HCT116 (cell line): ENCODE measurements around the gene C3orf20. TPM values are rescaled to one million over a fixed set of nuclear protein-coding genes. Genes with fewer than 3 reads are reported as not detected.

Experiments used
- ATAC-seq: fragments of 200-7000 bp; cut with Tn5 transposase; 2 replicates; pipeline ENCODE4 v1.9.1; 2020; ENCODE audit warnings: mild to moderate bottlenecking, moderate library complexity
- BruUV-seq: library from RNA; stranded (reverse); fragments of 400-500 nt; replicated peaks from 2 replicates; lab custom pipeline; 2021; lab: Mats Ljungman, UMichigan
- CTCF ChIA-PET: fragments of 300-600 bp; sonication (Branson Sonifier 250); formaldehyde crosslinking; loops from one replicate; lab custom pipeline; 2021; ENCODE audit warnings: antibody characterized with exemption; lab: Charles Lee
- POLR2A ChIA-PET: fragments of 300-600, 350-600 bp; sonication (Branson Sonifier 250); formaldehyde crosslinking; loops from one replicate; lab custom pipeline; 2021; ENCODE audit warnings: antibody characterized with exemption; lab: Charles Lee
- RAD21 ChIA-PET, 2 experiments: fragments of 300-600 bp; sonication (Branson Sonifier 250); formaldehyde crosslinking; loops; one replicate each; lab custom pipeline; 2023; ENCODE audit warnings: low total read pairs in 2 of 2; ENCODE audit not compliant: uncharacterized antibody in 2 of 2, unreplicated experiment in 2 of 2, low non-redundant PET in 1 of 2; lab: Charles Lee
- DNase-seq: peaks from one replicate; pipeline ENCODE4 v3.0.0-alpha.2; 2010; ENCODE audit warnings: low read depth, low spot score
- H2AFZ ChIP-seq: fragments of 200-600 bp; shearing (Covaris generic), sonication (generic); 2 replicates; pipeline ENCODE4 v1.6.1; 2017; ENCODE audit warnings: low read depth, mixed run types, mixed read lengths, antibody characterized with exemption, low read length; ENCODE audit not compliant: poor library complexity, severe bottlenecking
- H3K27ac ChIP-seq: 2 replicates; pipeline ENCODE4 v1.5.1; 2012; ENCODE audit warnings: low read depth, low read length
- H3K27me3 ChIP-seq: fragments of 200-600 bp; sonication (generic); 2 replicates; pipeline ENCODE4 v1.6.1; 2016; ENCODE audit warnings: mixed run types, low read length, mixed read lengths; ENCODE audit not compliant: insufficient read depth
- H3K36me3 ChIP-seq, 2 experiments: fragments of 200-500 bp in 1 of 2; fragments of 200-600 bp in 1 of 2; sonication (Bioruptor generic) in 1 of 2; sonication (generic) in 1 of 2; 2 replicates each; pipeline versions ENCODE4 v1.5.1 to v1.6.1; 2014 to 2016; ENCODE audit warnings: low read length in 2 of 2, inconsistent platforms in 1 of 2, mixed read lengths in 1 of 2, mixed run types in 1 of 2; ENCODE audit not compliant: insufficient read depth in 2 of 2, control insufficient read depth in 1 of 2
- H3K4me1 ChIP-seq, 2 experiments: fragments of 200-600 bp in 1 of 2; sonication (generic) in 1 of 2; 2 replicates each; pipeline versions ENCODE4 v1.5.1 to v1.6.1; 2012 to 2017; ENCODE audit warnings: low read length in 2 of 2, inconsistent platforms in 1 of 2, mild to moderate bottlenecking in 1 of 2, mixed read lengths in 1 of 2, mixed run types in 1 of 2, moderate library complexity in 1 of 2; ENCODE audit not compliant: insufficient read depth in 2 of 2, control insufficient read depth in 1 of 2
- H3K4me2 ChIP-seq: fragments of 200-600 bp; sonication (generic); 2 replicates; pipeline ENCODE4 v1.6.1; 2017; ENCODE audit warnings: mixed run types, low read length, mixed read lengths
- H3K4me3 ChIP-seq, 2 experiments: fragments of 200-600 bp in 1 of 2; sonication (generic) in 1 of 2; replicated peaks in 1 of 2; 2 replicates each; pipeline ENCODE4 v1.5.1; 2011 to 2016; ENCODE audit warnings: low read length in 2 of 2, control low read depth in 1 of 2, low read depth in 1 of 2, mild to moderate bottlenecking in 1 of 2, mixed read lengths in 1 of 2, mixed run types in 1 of 2
- H3K79me2 ChIP-seq: fragments of 200-600 bp; sonication (generic); 2 replicates; pipeline ENCODE4 v1.6.1; 2017; ENCODE audit warnings: mild to moderate bottlenecking, mixed run types, low read length, moderate library complexity, mixed read lengths; ENCODE audit not compliant: insufficient read depth
- H3K9ac ChIP-seq: fragments of 200-600 bp; sonication (generic); 2 replicates; pipeline ENCODE4 v1.6.1; 2016; ENCODE audit warnings: low read length, mixed read lengths
- H3K9me2 ChIP-seq: fragments of 200-600 bp; sonication (generic), shearing (Covaris generic); 2 replicates; pipeline ENCODE4 v1.6.1; 2017; ENCODE audit warnings: mixed run types, mild to moderate bottlenecking, moderate library complexity; ENCODE audit not compliant: insufficient read depth
- H3K9me3 ChIP-seq, 2 experiments: fragments of 200-500 bp in 1 of 2; fragments of 200-600 bp in 1 of 2; sonication (Bioruptor generic) in 1 of 2; sonication (generic) in 1 of 2; 2 replicates each; pipeline ENCODE4 v1.6.1; 2014 to 2017; ENCODE audit warnings: low read length in 2 of 2, mixed read lengths in 2 of 2, inconsistent platforms in 1 of 2, low read depth in 1 of 2, mild to moderate bottlenecking in 1 of 2, mixed run types in 1 of 2, moderate library complexity in 1 of 2; ENCODE audit not compliant: control insufficient read depth in 1 of 2, insufficient read depth in 1 of 2
- H4K20me1 ChIP-seq: fragments of 200-600 bp; sonication (generic), shearing (Covaris generic); 2 replicates; pipeline ENCODE4 v1.6.1; 2017; ENCODE audit warnings: mixed run types, mild to moderate bottlenecking, moderate library complexity; ENCODE audit not compliant: insufficient read depth
- CEBPB ChIP-seq: IDR thresholded peaks from 2 replicates; pipeline ENCODE4 v1.6.1; 2012; ENCODE audit warnings: low read depth
- ELF1 ChIP-seq: IDR thresholded peaks from 2 replicates; pipeline ENCODE4 v1.6.1; 2012; ENCODE audit warnings: low read depth, borderline replicate concordance
- EZH2phosphoT487 ChIP-seq: fragments of 200-600 bp; IDR thresholded peaks from 2 replicates; pipeline ENCODE4 v1.6.1; 2018; ENCODE audit warnings: antibody characterized with exemption, borderline replicate concordance
- FOSL1 ChIP-seq: IDR thresholded peaks from 2 replicates; pipeline ENCODE4 v1.6.1; 2012; ENCODE audit warnings: low read depth
- JUND ChIP-seq: IDR thresholded peaks from 2 replicates; pipeline ENCODE4 v1.6.1; 2012
- SP1 ChIP-seq: IDR thresholded peaks from 2 replicates; pipeline ENCODE4 v1.6.1; 2012; ENCODE audit warnings: low read depth
- TCF7L2 ChIP-seq: IDR thresholded peaks from 2 replicates; pipeline ENCODE4 v1.7.0; 2011; ENCODE audit warnings: borderline replicate concordance, inconsistent platforms; ENCODE audit not compliant: insufficient read depth, insufficient read length; ENCODE audit errors: extremely low read depth
- ZNF274 ChIP-seq: fragments of 200-500 bp; sonication (Bioruptor generic); IDR thresholded peaks from 2 replicates; pipeline ENCODE4 v1.6.1; 2014; ENCODE audit warnings: mild to moderate bottlenecking, low read depth, low read length, inconsistent platforms
- intact Hi-C: fragments of 100-400 bp; cut with micrococcal nuclease; formaldehyde crosslinking; loops from 2 replicates; pipeline ENCODE4 v1.10.0; 2022
- total RNA-seq: library from RNA; stranded (reverse); gene quantifications from one replicate; pipeline ENCODE4 v1.2.1, GENCODE V29; 2021; ENCODE audit not compliant: unreplicated experiment
- TF ChIP-seq, protein P1 (sequence below), 3 experiments: fragments of 200-600 bp in 1 of 3; sonication (generic) in 1 of 3; IDR thresholded peaks in 2 of 3; conservative IDR thresholded peaks in 1 of 3; 2 replicates each; pipeline ENCODE4 v1.5.1; 2012 to 2017; ENCODE audit warnings: low read depth in 2 of 3, low read length in 2 of 3, antibody characterized with exemption in 1 of 3, borderline replicate concordance in 1 of 3, control low read depth in 1 of 3, mild to moderate bottlenecking in 1 of 3, mixed read lengths in 1 of 3, mixed run types in 1 of 3, moderate library complexity in 1 of 3; ENCODE audit not compliant: insufficient read depth in 1 of 3

The C3orf20 gene
- total RNA-seq, 1 experiment from 2014 or later = 0.20 TPM

DNA sequence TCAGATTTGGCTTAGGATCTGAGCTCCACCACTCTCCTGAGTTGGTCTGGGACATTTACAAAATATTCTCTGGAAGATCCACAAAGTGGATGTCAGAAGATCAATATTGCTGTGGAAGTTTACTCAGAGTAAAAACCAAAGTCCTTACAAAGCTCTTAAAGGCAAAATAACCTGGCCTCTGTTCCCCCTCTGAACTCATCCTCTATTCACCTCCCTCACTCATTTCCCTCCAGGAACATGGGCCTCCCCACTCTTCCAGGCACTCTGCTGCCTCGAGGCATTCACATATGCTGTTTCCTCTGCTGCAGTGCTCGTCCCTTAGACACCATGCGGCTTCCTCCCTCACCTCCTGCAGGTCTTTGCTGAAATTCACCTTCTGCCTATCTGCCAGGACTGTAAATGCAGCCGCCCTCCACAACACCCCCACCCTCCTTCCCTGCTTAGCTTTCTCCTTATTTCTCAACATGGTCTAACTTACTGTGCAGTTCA, 42.5 kb upstream of the C3orf20 start:
- Histone ChIP-seq H3K36me3 (no peaks in the 10 kb centered on the region), H3K9me2 (no peaks in the 10 kb centered on the region), H3K27ac (no peak overlapping the region), H3K79me2 (no peaks in the 10 kb centered on the region), H3K9ac (no peak overlapping the region), H2AFZ (no peak overlapping the region), H3K4me1 (no peaks in the 10 kb centered on the region), H3K4me2 (no peak overlapping the region), H4K20me1 (no peaks in the 10 kb centered on the region), H3K4me3 (no peak overlapping the region), H3K27me3 (0 out of 2 replicates have a peak, but pooled peaks cover 9% of the 10 kb centered on the region), H3K9me3 (no peaks in the 10 kb centered on the region)
- ATAC-seq (no peak), DNase-seq (no peak)
- TF ChIP-seq SP1 = no peak
- TF ChIP-seq CEBPB = no peak
- no peak for TF ChIP-seq ZNF274
- no peak for TF ChIP-seq FOSL1
- no peak for TF ChIP-seq ELF1
- TF ChIP-seq, protein P1, sequence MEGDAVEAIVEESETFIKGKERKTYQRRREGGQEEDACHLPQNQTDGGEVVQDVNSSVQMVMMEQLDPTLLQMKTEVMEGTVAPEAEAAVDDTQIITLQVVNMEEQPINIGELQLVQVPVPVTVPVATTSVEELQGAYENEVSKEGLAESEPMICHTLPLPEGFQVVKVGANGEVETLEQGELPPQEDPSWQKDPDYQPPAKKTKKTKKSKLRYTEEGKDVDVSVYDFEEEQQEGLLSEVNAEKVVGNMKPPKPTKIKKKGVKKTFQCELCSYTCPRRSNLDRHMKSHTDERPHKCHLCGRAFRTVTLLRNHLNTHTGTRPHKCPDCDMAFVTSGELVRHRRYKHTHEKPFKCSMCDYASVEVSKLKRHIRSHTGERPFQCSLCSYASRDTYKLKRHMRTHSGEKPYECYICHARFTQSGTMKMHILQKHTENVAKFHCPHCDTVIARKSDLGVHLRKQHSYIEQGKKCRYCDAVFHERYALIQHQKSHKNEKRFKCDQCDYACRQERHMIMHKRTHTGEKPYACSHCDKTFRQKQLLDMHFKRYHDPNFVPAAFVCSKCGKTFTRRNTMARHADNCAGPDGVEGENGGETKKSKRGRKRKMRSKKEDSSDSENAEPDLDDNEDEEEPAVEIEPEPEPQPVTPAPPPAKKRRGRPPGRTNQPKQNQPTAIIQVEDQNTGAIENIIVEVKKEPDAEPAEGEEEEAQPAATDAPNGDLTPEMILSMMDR (IDR thresholded peaks at IDR 0.05 in 2 of 3, conservative IDR thresholded peaks at IDR 0.05 in 1 of 3; ENCODE audit: borderline replicate concordance in 1 of 3, insufficient read depth in 1 of 3, low read depth in 2 of 3, low read length in 2 of 3) = no peak
- TF ChIP-seq TCF7L2 = no peak
- no peak for TF ChIP-seq EZH2phosphoT487
- TF ChIP-seq JUND = no peak
- ChIA-PET RAD21 (no interaction called here), CTCF (interaction anchor here (0.6 to 1.8 kb wide), 3 partner anchors 41 to 289 kb away, joined by 3 to 5 read pairs (median 5); no protein-coding TSS in a partner anchor), POLR2A (interaction anchor here (0.8 kb wide), 1 partner anchor 19 kb away, joined by 3 read pairs; the partner anchor contains the start of gene CCDC174)
- intact Hi-C loops = no loop called here
- BruUV-seq = no TSS peak
